ENCODE data around the gene EIF2B5. TPM values are rescaled to one million over a fixed set of nuclear protein-coding genes. Genes with fewer than 3 reads are reported as not detected.

The EIF2B5 gene
- total and polyA plus RNA-seq, 2 experiments from 2014 or later, result 35.0 to 41.0 TPM

DNA sequence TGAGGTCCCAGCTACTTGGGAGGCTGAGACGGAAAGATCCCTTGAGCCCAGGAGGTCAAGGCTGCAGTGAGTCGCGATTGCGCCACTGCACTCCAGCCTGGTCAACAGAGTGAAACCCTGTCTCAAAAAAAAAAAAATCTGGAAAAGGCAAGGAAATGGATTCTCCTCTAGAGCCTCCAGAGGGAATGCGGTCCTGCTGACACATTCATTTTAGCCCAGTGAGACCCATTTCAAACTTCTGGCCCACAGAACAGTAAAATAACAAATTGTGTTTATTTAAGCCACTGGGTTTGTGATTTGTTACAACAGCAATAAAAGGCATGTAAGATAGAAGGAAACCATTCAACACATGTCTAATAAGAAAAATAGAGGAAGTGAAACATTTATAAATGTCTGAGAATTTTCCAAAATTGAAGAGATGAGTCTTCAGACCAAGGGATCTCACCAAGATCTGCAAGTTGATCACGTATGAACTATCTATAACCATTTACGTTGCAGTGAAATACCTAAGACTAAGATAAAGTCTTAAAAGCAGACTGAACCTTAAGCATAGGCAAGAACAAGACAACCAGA, 38.3 kb upstream of the EIF2B5 start, which contains the start of gene HTR3E:
HTR3E (plus strand) TSS at position 254 of the 573 bp plus-strand sequence. CDS start 466 bp downstream, outside the sequence.
- no peaks in the 10 kb centered on the region for H3K79me2 ChIP-seq
- no peaks in the 10 kb centered on the region for H3K9me3 ChIP-seq (ENCODE audit: low read depth)
- no peak within 1 kb of the TSS for H3K27ac ChIP-seq
- TF ChIP-seq, protein P1, sequence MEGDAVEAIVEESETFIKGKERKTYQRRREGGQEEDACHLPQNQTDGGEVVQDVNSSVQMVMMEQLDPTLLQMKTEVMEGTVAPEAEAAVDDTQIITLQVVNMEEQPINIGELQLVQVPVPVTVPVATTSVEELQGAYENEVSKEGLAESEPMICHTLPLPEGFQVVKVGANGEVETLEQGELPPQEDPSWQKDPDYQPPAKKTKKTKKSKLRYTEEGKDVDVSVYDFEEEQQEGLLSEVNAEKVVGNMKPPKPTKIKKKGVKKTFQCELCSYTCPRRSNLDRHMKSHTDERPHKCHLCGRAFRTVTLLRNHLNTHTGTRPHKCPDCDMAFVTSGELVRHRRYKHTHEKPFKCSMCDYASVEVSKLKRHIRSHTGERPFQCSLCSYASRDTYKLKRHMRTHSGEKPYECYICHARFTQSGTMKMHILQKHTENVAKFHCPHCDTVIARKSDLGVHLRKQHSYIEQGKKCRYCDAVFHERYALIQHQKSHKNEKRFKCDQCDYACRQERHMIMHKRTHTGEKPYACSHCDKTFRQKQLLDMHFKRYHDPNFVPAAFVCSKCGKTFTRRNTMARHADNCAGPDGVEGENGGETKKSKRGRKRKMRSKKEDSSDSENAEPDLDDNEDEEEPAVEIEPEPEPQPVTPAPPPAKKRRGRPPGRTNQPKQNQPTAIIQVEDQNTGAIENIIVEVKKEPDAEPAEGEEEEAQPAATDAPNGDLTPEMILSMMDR (IDR thresholded peaks at IDR 0.05; ENCODE audit: poor library complexity), result no peak
- TF ChIP-seq EZH2 (IDR thresholded peaks at IDR 0.05; ENCODE audit: borderline replicate concordance), result no peak
- TF ChIP-seq EZH2phosphoT487 (IDR thresholded peaks at IDR 0.05; ENCODE audit: low read depth, severe bottlenecking, unreplicated experiment), result no peak
- no peaks in the 10 kb centered on the region for H3K27me3 ChIP-seq
- no peaks in the 10 kb centered on the region for H3K36me3 ChIP-seq (replicated peaks; ENCODE audit: insufficient read depth, low read depth)
- H3K4me3 ChIP-seq, result no peak within 1 kb of the TSS
- DNase-seq (ENCODE audit: low spot score), result no peak
- H3K9me2 ChIP-seq (replicated peaks; ENCODE audit: insufficient read depth), result no peaks in the 10 kb centered on the region
- no peak within 1 kb of the TSS for H3K4me2 ChIP-seq
- H2AFZ ChIP-seq, result no peak within 1 kb of the TSS
- H3K4me1 ChIP-seq (ENCODE audit: insufficient read depth), result no peaks in the 10 kb centered on the region
- H4K20me1 ChIP-seq (ENCODE audit: insufficient read depth, poor library complexity, severe bottlenecking), result no peaks in the 10 kb centered on the region
- 88% methylated on average over 7 of the region's 7 CpGs for WGBS (ENCODE audit: low lambda C conversion rate, missing lambda C conversion rate)

DNA sequence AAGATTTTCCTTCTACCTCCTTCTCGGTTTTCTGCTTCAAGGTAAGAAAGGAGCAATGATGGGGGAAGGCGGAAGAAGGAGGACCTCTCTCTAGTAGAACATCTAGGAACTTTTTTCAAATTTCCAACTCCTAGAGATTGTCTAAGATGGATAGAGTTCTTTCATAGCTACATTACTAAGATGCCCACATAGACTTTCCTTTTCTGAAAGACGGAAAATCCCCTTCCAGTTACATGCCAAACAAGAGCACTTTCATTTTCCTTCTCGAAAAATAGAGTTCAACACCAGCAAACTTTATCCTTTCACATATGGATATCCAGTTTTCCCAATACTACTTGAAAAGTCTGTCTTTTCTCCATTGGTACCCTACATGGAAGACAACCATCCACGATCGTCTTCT, 37.6 kb upstream of the EIF2B5 start:
- Histone ChIP-seq H3K4me2 (no peak overlapping the region), H3K79me2 (no peaks in the 10 kb centered on the region), H3K36me3 (replicated peaks; ENCODE audit: insufficient read depth, low read depth) (no peaks in the 10 kb centered on the region), H3K4me1 (ENCODE audit: insufficient read depth) (no peaks in the 10 kb centered on the region), H3K9me2 (replicated peaks; ENCODE audit: insufficient read depth) (no peaks in the 10 kb centered on the region), H4K20me1 (ENCODE audit: insufficient read depth, poor library complexity, severe bottlenecking) (no peaks in the 10 kb centered on the region), H2AFZ (no peak overlapping the region), H3K27ac (no peak overlapping the region), H3K9me3 (ENCODE audit: low read depth) (no peaks in the 10 kb centered on the region), H3K27me3 (no peaks in the 10 kb centered on the region), H3K4me3 (no peak overlapping the region)
- TF ChIP-seq, protein P1 (IDR thresholded peaks at IDR 0.05; ENCODE audit: poor library complexity), result no peak
- TF ChIP-seq EZH2phosphoT487 (IDR thresholded peaks at IDR 0.05; ENCODE audit: low read depth, severe bottlenecking, unreplicated experiment) (no peak), EZH2 (IDR thresholded peaks at IDR 0.05; ENCODE audit: borderline replicate concordance) (no peak)
- 94% methylated on average over 6 of the region's 6 CpGs for WGBS (ENCODE audit: low lambda C conversion rate, missing lambda C conversion rate)
- DNase-seq (ENCODE audit: low spot score), result no peak

DNA sequence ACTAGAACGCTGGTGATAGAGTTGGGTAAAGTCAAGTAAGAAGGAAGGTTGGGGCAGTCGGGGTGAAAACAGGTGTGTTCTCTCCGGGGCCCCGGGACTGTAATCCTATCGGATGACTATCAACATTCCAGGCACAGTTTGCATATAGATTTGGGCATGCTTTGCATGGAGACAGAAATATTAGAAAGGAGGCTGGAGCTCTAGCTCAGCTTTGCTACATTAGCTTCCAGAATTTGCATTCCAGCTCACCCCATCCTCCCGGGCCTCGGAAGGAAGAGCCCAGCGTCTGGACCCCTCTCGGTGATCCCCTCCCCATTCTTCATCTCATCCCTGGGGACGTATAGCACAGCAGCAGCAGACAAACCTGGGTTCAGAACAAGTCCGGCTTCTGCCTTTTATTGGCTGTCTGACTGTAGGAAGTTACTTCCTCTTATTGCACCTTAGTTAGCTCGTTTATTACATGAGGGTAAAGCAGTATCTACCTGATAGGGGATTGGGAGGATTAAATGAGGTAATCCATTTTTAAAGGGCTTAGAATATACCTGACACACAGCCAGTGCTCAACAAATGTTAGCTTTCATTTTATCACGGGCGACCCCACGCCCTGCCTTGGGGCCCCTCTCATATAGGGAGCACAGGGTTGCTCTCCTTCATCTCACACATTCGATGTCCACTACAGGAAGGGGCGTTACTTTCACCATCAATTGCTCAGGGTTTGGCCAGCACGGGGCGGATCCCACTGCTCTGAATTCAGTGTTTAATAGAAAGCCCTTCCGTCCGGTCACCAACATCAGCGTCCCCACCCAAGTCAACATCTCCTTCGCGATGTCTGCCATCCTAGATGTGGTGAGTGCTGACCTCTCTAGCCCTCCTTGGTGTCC, 35.1 kb upstream of the EIF2B5 start:
- H2AFZ ChIP-seq, result no peak overlapping the region
- no peaks in the 10 kb centered on the region for H3K27me3 ChIP-seq
- no peak overlapping the region for H3K27ac ChIP-seq
- no peaks in the 10 kb centered on the region for H4K20me1 ChIP-seq (ENCODE audit: insufficient read depth, poor library complexity, severe bottlenecking)
- DNase-seq (ENCODE audit: low spot score), result no peak
- H3K4me2 ChIP-seq, result no peak overlapping the region
- H3K9me2 ChIP-seq (replicated peaks; ENCODE audit: insufficient read depth), result no peaks in the 10 kb centered on the region
- no peaks in the 10 kb centered on the region for H3K4me1 ChIP-seq (ENCODE audit: insufficient read depth)
- 74% methylated on average over 24 of the region's 24 CpGs for WGBS (ENCODE audit: low lambda C conversion rate, missing lambda C conversion rate)
- H3K36me3 ChIP-seq (replicated peaks; ENCODE audit: insufficient read depth, low read depth), result no peaks in the 10 kb centered on the region
- no peaks in the 10 kb centered on the region for H3K79me2 ChIP-seq
- no peak overlapping the region for H3K4me3 ChIP-seq
- TF ChIP-seq EZH2phosphoT487 (IDR thresholded peaks at IDR 0.05; ENCODE audit: low read depth, severe bottlenecking, unreplicated experiment) (no peak), EZH2 (IDR thresholded peaks at IDR 0.05; ENCODE audit: borderline replicate concordance) (no peak)
- TF ChIP-seq, protein P1 (IDR thresholded peaks at IDR 0.05; ENCODE audit: poor library complexity), result no peak
- H3K9me3 ChIP-seq (ENCODE audit: low read depth), result no peaks in the 10 kb centered on the region

All from hepatocyte (in vitro differentiated cells).